RWPE2 (cell line): ENCODE data around the gene STX12.
A peak's percentile ranks its signal among the peaks of the same experiment; 100 is the strongest.
"Not testable (repeated sequence)": the region's sequence is repeated elsewhere in the genome, so short reads cannot be mapped to it uniquely, and the experiment has no call there.

ENCODE experiments used
- ATAC-seq: fragments of 200-7000 bp; cut with Tn5 transposase; 3 replicates; pipeline ENCODE4 v1.9.1; 2021; ENCODE audit warnings: low read depth
- DNase-seq: peaks from one replicate; pipeline ENCODE4 v3.0.0-alpha.2; 2020; ENCODE audit warnings: low spot score
- H3K27ac ChIP-seq: fragments of 450-650 bp; 2 replicates; pipeline ENCODE4 v1.5.1; 2017; ENCODE audit warnings: mild to moderate bottlenecking; ENCODE audit not compliant: poor library complexity, severe bottlenecking
- H3K27me3 ChIP-seq: fragments of 250-450 bp; sonication (Bioruptor Pico); 2 replicates; pipeline ENCODE4 v1.5.1; 2021; ENCODE audit warnings: mild to moderate bottlenecking, moderate library complexity; ENCODE audit not compliant: insufficient read depth, poor library complexity, severe bottlenecking
- H3K36me3 ChIP-seq: fragments of 250-450 bp; sonication (Bioruptor Pico); 2 replicates; pipeline ENCODE4 v1.5.1; 2020; ENCODE audit warnings: low read depth, mild to moderate bottlenecking, moderate library complexity
- H3K4me1 ChIP-seq: fragments of 250-450 bp; sonication (Bioruptor Pico); 2 replicates; pipeline ENCODE4 v1.5.1; 2021; ENCODE audit warnings: mild to moderate bottlenecking, moderate library complexity; ENCODE audit not compliant: insufficient read depth, poor library complexity, severe bottlenecking
- H3K4me3 ChIP-seq: fragments of 250-450 bp; sonication (Bioruptor Pico); 2 replicates; pipeline ENCODE4 v1.5.1; 2021; ENCODE audit warnings: mild to moderate bottlenecking, moderate library complexity; ENCODE audit not compliant: severe bottlenecking
- H3K9me3 ChIP-seq: fragments of 250-450 bp; sonication (Bioruptor Pico); 2 replicates; pipeline ENCODE4 v1.5.1; 2021; ENCODE audit warnings: mild to moderate bottlenecking, moderate library complexity; ENCODE audit not compliant: severe bottlenecking
- TF ChIP-seq, protein P1 (sequence below): fragments of 450-650 bp; IDR thresholded peaks from one replicate; pipeline ENCODE4 v1.5.1; 2017; ENCODE audit warnings: mild to moderate bottlenecking, moderate library complexity; ENCODE audit not compliant: poor library complexity, severe bottlenecking

STX12 gene

DNA sequence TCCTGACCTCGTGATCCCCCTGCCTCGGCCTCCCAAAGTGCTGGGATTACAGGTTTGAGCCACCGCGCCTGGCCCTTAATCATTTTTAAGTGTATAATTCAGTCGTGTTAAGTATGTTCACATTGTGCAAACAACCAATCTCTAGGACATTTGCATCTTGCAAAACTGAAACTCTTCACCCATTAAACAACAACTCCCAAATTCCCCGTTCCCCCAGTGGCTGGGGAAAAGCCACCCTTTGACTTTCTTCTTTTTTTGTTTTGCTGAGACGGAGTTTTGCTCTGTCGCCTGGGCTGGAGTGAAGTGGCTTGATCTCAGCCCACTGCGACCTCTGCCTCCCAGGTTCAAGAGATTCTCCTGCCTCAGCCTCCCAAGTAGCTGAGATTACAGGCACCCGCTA is 92.8 kb downstream of the STX12 start:
- no peaks in the 10 kb centered on the region for H3K9me3 ChIP-seq
- TF ChIP-seq, protein P1, sequence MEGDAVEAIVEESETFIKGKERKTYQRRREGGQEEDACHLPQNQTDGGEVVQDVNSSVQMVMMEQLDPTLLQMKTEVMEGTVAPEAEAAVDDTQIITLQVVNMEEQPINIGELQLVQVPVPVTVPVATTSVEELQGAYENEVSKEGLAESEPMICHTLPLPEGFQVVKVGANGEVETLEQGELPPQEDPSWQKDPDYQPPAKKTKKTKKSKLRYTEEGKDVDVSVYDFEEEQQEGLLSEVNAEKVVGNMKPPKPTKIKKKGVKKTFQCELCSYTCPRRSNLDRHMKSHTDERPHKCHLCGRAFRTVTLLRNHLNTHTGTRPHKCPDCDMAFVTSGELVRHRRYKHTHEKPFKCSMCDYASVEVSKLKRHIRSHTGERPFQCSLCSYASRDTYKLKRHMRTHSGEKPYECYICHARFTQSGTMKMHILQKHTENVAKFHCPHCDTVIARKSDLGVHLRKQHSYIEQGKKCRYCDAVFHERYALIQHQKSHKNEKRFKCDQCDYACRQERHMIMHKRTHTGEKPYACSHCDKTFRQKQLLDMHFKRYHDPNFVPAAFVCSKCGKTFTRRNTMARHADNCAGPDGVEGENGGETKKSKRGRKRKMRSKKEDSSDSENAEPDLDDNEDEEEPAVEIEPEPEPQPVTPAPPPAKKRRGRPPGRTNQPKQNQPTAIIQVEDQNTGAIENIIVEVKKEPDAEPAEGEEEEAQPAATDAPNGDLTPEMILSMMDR, result no peak
- no peak overlapping the region for H3K4me3 ChIP-seq
- ATAC-seq, result no peak
- peaks cover 18% of the 10 kb centered on the region for H3K4me1 ChIP-seq
- no peak overlapping the region for H3K27ac ChIP-seq
- no peak for DNase-seq
- H3K36me3 ChIP-seq, result no peaks in the 10 kb centered on the region
- no peaks in the 10 kb centered on the region for H3K27me3 ChIP-seq

DNA sequence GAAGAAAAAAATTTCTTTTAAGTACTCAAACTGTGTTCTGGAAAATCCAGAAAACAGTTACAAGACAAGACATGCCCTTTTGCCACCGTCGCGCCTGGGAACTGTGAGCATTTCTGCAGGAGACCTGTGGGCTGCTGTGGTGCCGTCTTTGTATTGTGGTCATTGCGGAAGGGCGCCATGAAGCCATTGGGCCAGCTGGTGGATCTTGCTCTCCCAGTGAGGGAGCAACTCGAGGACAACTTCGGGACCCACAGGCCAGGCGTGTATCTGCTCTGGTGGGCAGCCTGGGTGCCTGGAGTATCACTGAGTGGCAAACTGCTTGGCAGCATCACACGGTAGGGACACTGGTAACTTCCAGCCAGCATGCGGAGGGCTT is 95.5 kb downstream of the STX12 start:
- H3K9me3 ChIP-seq, result no peaks in the 10 kb centered on the region
- DNase-seq (peak; percentile 54), ATAC-seq (no peak)
- H3K36me3 ChIP-seq, result no peaks in the 10 kb centered on the region
- H3K4me3 ChIP-seq, result no peak overlapping the region
- no peaks in the 10 kb centered on the region for H3K27me3 ChIP-seq
- TF ChIP-seq, protein P1, result no peak
- H3K27ac ChIP-seq, result no peak overlapping the region
- peaks cover 9% of the 10 kb centered on the region for H3K4me1 ChIP-seq

- ATAC-seq, result no peak
- no peak overlapping the region for H3K27ac ChIP-seq
Observed at GRCh38 chr1:27868932-27869718, 96.1 kb downstream of the STX12 start.

DNA sequence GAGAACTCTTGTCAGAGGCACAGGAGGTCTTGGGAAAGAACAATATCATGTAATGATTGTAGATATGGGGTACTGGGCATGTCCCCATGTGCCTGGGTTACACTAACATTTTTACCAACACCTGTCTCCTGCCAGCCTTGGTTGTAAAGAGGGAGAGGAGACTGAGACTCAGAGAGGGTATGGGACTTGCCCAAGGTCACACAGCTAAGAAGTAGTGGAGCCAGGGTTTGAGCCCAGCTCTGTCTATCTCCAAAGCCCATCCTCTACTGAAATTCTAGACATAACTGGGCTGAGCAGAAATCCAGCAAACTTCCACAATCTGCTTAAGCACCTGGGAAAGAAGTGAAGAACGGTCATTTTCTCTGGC is 96.7 kb downstream of the STX12 start:
- Histone ChIP-seq H3K9me3 (no peaks in the 10 kb centered on the region), H3K27ac (no peak overlapping the region), H3K4me1 (peaks cover 3% of the 10 kb centered on the region), H3K27me3 (no peaks in the 10 kb centered on the region), H3K36me3 (no peaks in the 10 kb centered on the region), H3K4me3 (no peak overlapping the region)
- TF ChIP-seq, protein P1, result no peak
- ATAC-seq, result no peak
- DNase-seq, result no peak

More at GRCh38 chr1:27868932-27869718, 96.1 kb downstream of the STX12 start:
- Histone ChIP-seq H3K9me3 (no peaks in the 10 kb centered on the region), H3K4me3 (no peak overlapping the region), H3K27me3 (no peaks in the 10 kb centered on the region), H3K4me1 (peaks cover 3% of the 10 kb centered on the region), H3K36me3 (no peaks in the 10 kb centered on the region)
- TF ChIP-seq, protein P1, result no peak
- no peak for DNase-seq

DNA sequence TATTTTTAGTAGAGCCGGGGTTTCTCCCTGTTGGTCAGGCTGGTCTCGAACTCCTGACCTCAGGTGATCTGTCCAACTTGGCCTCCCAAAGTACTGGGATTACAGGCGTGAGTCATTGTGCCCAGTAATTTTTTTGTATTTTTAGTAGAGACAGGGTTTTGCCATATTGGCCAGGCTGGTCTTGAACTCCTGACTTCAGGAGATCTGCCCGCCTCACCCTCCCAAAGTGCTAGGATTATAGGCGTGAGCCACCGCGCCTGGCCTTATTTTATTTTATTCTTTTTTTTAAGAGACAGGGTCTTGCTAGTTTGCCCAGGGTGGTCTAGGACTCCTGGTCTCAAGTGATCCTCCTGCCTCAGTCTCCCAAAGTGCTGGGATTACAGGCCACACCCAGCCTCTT is 98.1 kb downstream of the STX12 start:
- H3K4me3 ChIP-seq, DNase-seq, H3K9me3 ChIP-seq, H3K36me3 ChIP-seq, H3K27ac ChIP-seq, H3K27me3 ChIP-seq, ATAC-seq: not testable (repeated sequence)
- peaks cover 11% of the 10 kb centered on the region for H3K4me1 ChIP-seq
